ENCODE measurements around the gene SLC17A8.

The SLC17A8 gene

GRCh38 chr12:100401660-100402059, 44.8 kb downstream of the SLC17A8 start:
- Histone ChIP-seq H2AFZ (ENCODE audit: low read depth, low read length) (no peak overlapping the region), H3K4me3 (ENCODE audit: low read length) (no peak overlapping the region), H4K20me1 (ENCODE audit: insufficient read depth, low read length) (no peaks in the 10 kb centered on the region), H3K27me3 (ENCODE audit: low read depth, low read length) (no peaks in the 10 kb centered on the region), H3K27ac (ENCODE audit: low read length) (no peak overlapping the region), H3K36me3 (replicated peaks; ENCODE audit: low read depth, low read length) (no peaks in the 10 kb centered on the region), H3K9me3 (ENCODE audit: insufficient read depth, low read length) (no peaks in the 10 kb centered on the region), H3K79me2 (ENCODE audit: low read length) (no peaks in the 10 kb centered on the region), H3K9ac (ENCODE audit: low read length) (no peak overlapping the region), H3K4me2 (ENCODE audit: low read length) (no peak overlapping the region), H3K4me1 (ENCODE audit: low read length) (no peaks in the 10 kb centered on the region)
- no peak for TF ChIP-seq EZH2phosphoT487 (IDR thresholded peaks at IDR 0.05; ENCODE audit: low read depth)
- TF ChIP-seq, protein P1, sequence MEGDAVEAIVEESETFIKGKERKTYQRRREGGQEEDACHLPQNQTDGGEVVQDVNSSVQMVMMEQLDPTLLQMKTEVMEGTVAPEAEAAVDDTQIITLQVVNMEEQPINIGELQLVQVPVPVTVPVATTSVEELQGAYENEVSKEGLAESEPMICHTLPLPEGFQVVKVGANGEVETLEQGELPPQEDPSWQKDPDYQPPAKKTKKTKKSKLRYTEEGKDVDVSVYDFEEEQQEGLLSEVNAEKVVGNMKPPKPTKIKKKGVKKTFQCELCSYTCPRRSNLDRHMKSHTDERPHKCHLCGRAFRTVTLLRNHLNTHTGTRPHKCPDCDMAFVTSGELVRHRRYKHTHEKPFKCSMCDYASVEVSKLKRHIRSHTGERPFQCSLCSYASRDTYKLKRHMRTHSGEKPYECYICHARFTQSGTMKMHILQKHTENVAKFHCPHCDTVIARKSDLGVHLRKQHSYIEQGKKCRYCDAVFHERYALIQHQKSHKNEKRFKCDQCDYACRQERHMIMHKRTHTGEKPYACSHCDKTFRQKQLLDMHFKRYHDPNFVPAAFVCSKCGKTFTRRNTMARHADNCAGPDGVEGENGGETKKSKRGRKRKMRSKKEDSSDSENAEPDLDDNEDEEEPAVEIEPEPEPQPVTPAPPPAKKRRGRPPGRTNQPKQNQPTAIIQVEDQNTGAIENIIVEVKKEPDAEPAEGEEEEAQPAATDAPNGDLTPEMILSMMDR (IDR thresholded peaks at IDR 0.05; ENCODE audit: low read depth, low read length) = no peak

DNA sequence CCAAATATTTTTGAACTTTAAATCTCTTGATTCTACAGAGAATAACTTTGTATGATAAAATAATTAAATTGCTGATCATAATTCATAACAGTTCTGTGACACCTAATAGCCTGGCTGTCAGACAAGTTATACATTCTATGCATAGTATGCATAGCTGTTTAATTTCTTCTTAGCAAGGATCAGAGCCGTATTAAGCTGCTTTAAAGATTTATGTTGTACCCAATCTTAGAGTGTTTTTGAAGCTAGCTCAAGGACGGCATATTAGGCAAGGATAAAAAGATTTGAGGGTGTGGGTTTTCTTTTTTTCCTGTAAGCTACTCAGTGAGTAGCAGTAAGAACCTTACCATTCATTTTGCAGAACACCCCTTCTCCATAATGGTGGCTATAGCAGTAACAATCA, 45.9 kb downstream of the SLC17A8 start:
- H4K20me1 ChIP-seq (ENCODE audit: insufficient read depth, low read length) = no peaks in the 10 kb centered on the region
- TF ChIP-seq, protein P1 (IDR thresholded peaks at IDR 0.05; ENCODE audit: low read depth, low read length) = no peak
- no peak for TF ChIP-seq EZH2phosphoT487 (IDR thresholded peaks at IDR 0.05; ENCODE audit: low read depth)
- no peaks in the 10 kb centered on the region for H3K4me1 ChIP-seq (ENCODE audit: low read length)
- no peaks in the 10 kb centered on the region for H3K79me2 ChIP-seq (ENCODE audit: low read length)
- no peak overlapping the region for H3K27ac ChIP-seq (ENCODE audit: low read length)
- no peaks in the 10 kb centered on the region for H3K27me3 ChIP-seq (ENCODE audit: low read depth, low read length)
- no peak overlapping the region for H2AFZ ChIP-seq (ENCODE audit: low read depth, low read length)
- H3K9me3 ChIP-seq (ENCODE audit: insufficient read depth, low read length) = no peaks in the 10 kb centered on the region
- no peaks in the 10 kb centered on the region for H3K36me3 ChIP-seq (replicated peaks; ENCODE audit: low read depth, low read length)
- H3K4me2 ChIP-seq (ENCODE audit: low read length) = no peak overlapping the region
- H3K4me3 ChIP-seq (ENCODE audit: low read length) = no peak overlapping the region
- no peak overlapping the region for H3K9ac ChIP-seq (ENCODE audit: low read length)

DNA sequence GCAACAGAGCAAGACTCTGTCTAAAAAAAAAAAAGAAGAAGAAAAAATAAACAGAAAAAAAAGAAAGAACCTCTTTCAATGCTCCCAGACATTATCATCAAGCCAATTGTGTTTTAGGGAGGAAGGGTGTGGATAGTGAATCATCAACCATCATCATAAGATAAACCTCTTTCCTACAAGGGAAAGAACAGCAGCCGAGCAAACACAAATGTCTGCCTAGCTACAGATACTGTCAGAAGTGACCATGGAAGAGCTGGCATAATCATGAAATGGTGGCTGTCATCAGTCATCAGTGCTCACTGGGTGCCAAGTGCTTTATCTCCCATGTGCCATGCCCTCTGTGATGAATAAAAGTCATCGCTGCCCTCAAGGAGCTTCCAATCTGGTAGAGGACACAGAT, 46.6 kb downstream of the SLC17A8 start:
- no peak for TF ChIP-seq EZH2phosphoT487 (IDR thresholded peaks at IDR 0.05; ENCODE audit: low read depth)
- H3K27ac ChIP-seq (ENCODE audit: low read length) = no peak overlapping the region

DNA sequence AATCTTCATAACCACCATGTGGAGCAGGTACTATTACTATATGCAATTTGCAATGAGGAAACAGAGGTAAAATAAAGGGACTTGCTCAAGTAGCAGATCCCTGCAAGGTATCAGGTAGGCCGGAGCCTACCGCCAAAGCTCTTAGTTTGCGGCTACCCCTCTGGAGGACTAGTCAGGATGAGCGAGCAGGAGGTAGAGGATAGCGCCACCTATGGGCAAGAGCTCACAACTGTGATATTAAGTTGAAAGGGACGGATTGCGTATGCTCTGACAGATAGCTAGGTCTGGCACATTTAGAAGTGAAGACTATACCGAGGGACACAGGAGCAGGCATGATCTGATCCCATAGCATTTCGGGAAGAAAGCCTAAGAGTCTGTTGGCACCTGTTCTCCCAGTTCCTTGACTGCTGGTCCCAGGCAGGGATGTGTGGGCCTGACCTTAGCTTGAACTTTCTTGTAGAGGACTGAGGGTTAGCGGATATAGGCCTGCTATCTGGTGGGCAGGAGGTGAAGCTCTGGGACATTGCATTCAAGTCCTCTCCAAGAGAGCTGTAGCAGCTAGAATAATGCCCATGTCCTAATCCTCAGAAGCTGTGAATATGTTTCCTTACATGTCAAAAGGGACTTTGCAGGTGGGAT, 48.0 kb downstream of the SLC17A8 start:
- Histone ChIP-seq H2AFZ (ENCODE audit: low read depth, low read length) (no peak overlapping the region), H3K4me1 (ENCODE audit: low read length) (no peaks in the 10 kb centered on the region), H3K27me3 (ENCODE audit: low read depth, low read length) (no peaks in the 10 kb centered on the region), H3K79me2 (ENCODE audit: low read length) (no peaks in the 10 kb centered on the region), H3K9ac (ENCODE audit: low read length) (no peak overlapping the region), H3K36me3 (replicated peaks; ENCODE audit: low read depth, low read length) (no peaks in the 10 kb centered on the region), H3K9me3 (ENCODE audit: insufficient read depth, low read length) (no peaks in the 10 kb centered on the region), H3K27ac (ENCODE audit: low read length) (no peak overlapping the region), H3K4me3 (ENCODE audit: low read length) (no peak overlapping the region), H3K4me2 (ENCODE audit: low read length) (no peak overlapping the region), H4K20me1 (ENCODE audit: insufficient read depth, low read length) (no peaks in the 10 kb centered on the region)
- TF ChIP-seq, protein P1 (IDR thresholded peaks at IDR 0.05; ENCODE audit: low read depth, low read length) = peak; percentile 80
- TF ChIP-seq EZH2phosphoT487 (IDR thresholded peaks at IDR 0.05; ENCODE audit: low read depth) = no peak

More for the DNA sequence above, 46.6 kb downstream of the SLC17A8 start:
- no peaks in the 10 kb centered on the region for H3K79me2 ChIP-seq (ENCODE audit: low read length)
- H2AFZ ChIP-seq (ENCODE audit: low read depth, low read length) = no peak overlapping the region
- H3K4me3 ChIP-seq (ENCODE audit: low read length) = no peak overlapping the region
- no peaks in the 10 kb centered on the region for H3K4me1 ChIP-seq (ENCODE audit: low read length)
- no peak overlapping the region for H3K4me2 ChIP-seq (ENCODE audit: low read length)
- no peak overlapping the region for H3K9ac ChIP-seq (ENCODE audit: low read length)
- no peaks in the 10 kb centered on the region for H3K27me3 ChIP-seq (ENCODE audit: low read depth, low read length)
- H3K9me3 ChIP-seq (ENCODE audit: insufficient read depth, low read length) = no peaks in the 10 kb centered on the region
- no peaks in the 10 kb centered on the region for H4K20me1 ChIP-seq (ENCODE audit: insufficient read depth, low read length)
- no peaks in the 10 kb centered on the region for H3K36me3 ChIP-seq (replicated peaks; ENCODE audit: low read depth, low read length)

Measured in OCI-LY3 (cell line).